ENCODE results near the gene PIGU. TPM values are rescaled to one million over a fixed set of nuclear protein-coding genes. Genes with fewer than 3 reads are reported as not detected.

PIGU gene
- total and polyA plus RNA-seq, 2 of the 13 experiments (the other 11 are each of a cell fraction or from before 2014, with no cell fraction given): 45.5 to 231 TPM

GRCh38 chr20:34703061-34703423, 26.1 kb upstream of the PIGU start (continued):
- no peak for TF ChIP-seq ZNF781 (CRISPR knock-in tag; IDR thresholded peaks at IDR 0.05; ENCODE audit: borderline replicate concordance, not compliant biosample characterization)
- TF ChIP-seq ZNF572 (CRISPR knock-in tag; IDR thresholded peaks at IDR 0.05): peak; percentile 90; the same call in 1 of the 2 replicates
- no peak; the same call in 1 of the 2 replicates for TF ChIP-seq FLYWCH1 (CRISPR knock-in tag; IDR thresholded peaks at IDR 0.05)
- no peak for TF ChIP-seq ZNF432 (CRISPR knock-in tag; IDR thresholded peaks at IDR 0.05; ENCODE audit: borderline replicate concordance)
- no peak for TF ChIP-seq AHR (CRISPR knock-in tag; IDR thresholded peaks at IDR 0.05)
- TF ChIP-seq TGIF2 (CRISPR knock-in tag; IDR thresholded peaks at IDR 0.05): no peak
- TF ChIP-seq ZNF337 (CRISPR knock-in tag; IDR thresholded peaks at IDR 0.05; ENCODE audit: borderline replicate concordance, low read depth): no peak
- no peak for TF ChIP-seq SNAPC5 (CRISPR knock-in tag; IDR thresholded peaks at IDR 0.05; ENCODE audit: borderline replicate concordance)
- TF ChIP-seq CCAR2 (optimal IDR thresholded peaks at IDR 0.05; ENCODE audit: low read depth, low read length): peak; percentile 13
- TF ChIP-seq HIVEP1 (CRISPR knock-in tag; IDR thresholded peaks at IDR 0.05): 0 out of 2 replicates have a peak, but pooled peaks have one; percentile 4
- TF ChIP-seq IRF2 (CRISPR knock-in tag; IDR thresholded peaks at IDR 0.05): no peak
- TF ChIP-seq ZNF550 (CRISPR knock-in tag; IDR thresholded peaks at IDR 0.05; ENCODE audit: borderline replicate concordance): no peak
- no peak for TF ChIP-seq U2AF2 (IDR thresholded peaks at IDR 0.05; ENCODE audit: low read depth, low read length)
- no peak for TF ChIP-seq CBX2 (IDR thresholded peaks at IDR 0.05; ENCODE audit: low read depth, low read length)
- peak; percentile 80; the same call in 1 of the 2 replicates for TF ChIP-seq CBX2 (CRISPR knock-in tag; IDR thresholded peaks at IDR 0.05; ENCODE audit: low read depth)
- no peak for TF ChIP-seq TARDBP (CRISPR knock-in tag; IDR thresholded peaks at IDR 0.05)
- peak; percentile 83; the same call in 1 of the 2 replicates for TF ChIP-seq ATF7-NPFF (CRISPR knock-in tag; IDR thresholded peaks at IDR 0.05; ENCODE audit: low read depth)
- no peak; the same call in 1 of the 2 replicates for TF ChIP-seq ZNF567 (CRISPR knock-in tag; IDR thresholded peaks at IDR 0.05; ENCODE audit: borderline replicate concordance)
- TF ChIP-seq ZNF512 (CRISPR knock-in tag; IDR thresholded peaks at IDR 0.05): no peak
- TF ChIP-seq ZNF30 (CRISPR knock-in tag; IDR thresholded peaks at IDR 0.05): peak; percentile 43; the same call in 1 of the 2 replicates
- no peak for TF ChIP-seq ELF1 (CRISPR knock-in tag; IDR thresholded peaks at IDR 0.05)
- TF ChIP-seq RAD21 (CRISPR knock-in tag; IDR thresholded peaks at IDR 0.05): no peak
- TF ChIP-seq TERF1 (CRISPR knock-in tag; IDR thresholded peaks at IDR 0.05): no peak
- no peak for TF ChIP-seq AGO2 (optimal IDR thresholded peaks at IDR 0.05; ENCODE audit: low read depth, low read length)
- no peak for TF ChIP-seq SIX4 (CRISPR knock-in tag; IDR thresholded peaks at IDR 0.05)
- TF ChIP-seq SRY (CRISPR knock-in tag; IDR thresholded peaks at IDR 0.05): 0 out of 2 replicates have a peak, but pooled peaks have one; percentile 7
- 0 out of 2 replicates have a peak, but pooled peaks have one; percentile 24 for TF ChIP-seq ZNF678 (CRISPR knock-in tag; IDR thresholded peaks at IDR 0.05)
- no peak for TF ChIP-seq ZNF879 (CRISPR knock-in tag; IDR thresholded peaks at IDR 0.05)
- TF ChIP-seq ZNF317 (CRISPR knock-in tag; IDR thresholded peaks at IDR 0.05): no peak; the same call in 1 of the 2 replicates
- no peak for TF ChIP-seq ZNF598 (CRISPR knock-in tag; IDR thresholded peaks at IDR 0.05; ENCODE audit: borderline replicate concordance)
- TF ChIP-seq REXO4 (CRISPR knock-in tag; IDR thresholded peaks at IDR 0.05; ENCODE audit: borderline replicate concordance): no peak
